HL-60 (cell line): Measurements from ENCODE around the gene SLC15A1.
A peak's percentile ranks its signal among the peaks of the same experiment; 100 is the strongest.

Experiments
- DNase-seq, 2 experiments: peaks; one replicate each; pipeline ENCODE4 v3.0.0-alpha.2; 2010 to 2020; ENCODE audit warnings: low read depth in 1 of 2, low spot score in 1 of 2
- H3K27ac ChIP-seq: fragments of 250-450 bp; sonication (Bioruptor Pico); replicated peaks from 2 replicates; pipeline ENCODE4 v1.5.1; 2020; ENCODE audit warnings: mild to moderate bottlenecking, moderate library complexity
- H3K27me3 ChIP-seq: fragments of 250-450 bp; sonication (Bioruptor Pico); 2 replicates; pipeline ENCODE4 v1.5.1; 2021; ENCODE audit warnings: mild to moderate bottlenecking, moderate library complexity; ENCODE audit not compliant: insufficient read depth, poor library complexity, severe bottlenecking
- H3K4me3 ChIP-seq: replicated peaks from 2 replicates; pipeline ENCODE4 v1.5.1; 2011; ENCODE audit warnings: mild to moderate bottlenecking, control low read depth, low read length; ENCODE audit not compliant: insufficient read depth
- GABPA ChIP-seq: IDR thresholded peaks from 2 replicates; pipeline ENCODE4 v1.6.1; 2012; ENCODE audit warnings: low read depth
- POLR2AphosphoS5 ChIP-seq: IDR thresholded peaks from 2 replicates; pipeline ENCODE4 v1.6.1; 2012; ENCODE audit warnings: low read depth
- SPI1 ChIP-seq: IDR thresholded peaks from 2 replicates; pipeline ENCODE4 v1.6.1; 2012; ENCODE audit warnings: low read depth, mild to moderate bottlenecking, borderline replicate concordance
- TF ChIP-seq, protein P1 (sequence below): IDR thresholded peaks from one replicate; pipeline ENCODE4 v1.5.1; 2011; ENCODE audit warnings: low read length, control low read depth, inconsistent platforms; ENCODE audit not compliant: insufficient read depth
- TF ChIP-seq, protein P2 (sequence below): IDR thresholded peaks from 2 replicates; pipeline ENCODE4 v1.6.1; 2012; ENCODE audit warnings: low read depth; ENCODE audit not compliant: insufficient replicate concordance

SLC15A1 gene

DNA sequence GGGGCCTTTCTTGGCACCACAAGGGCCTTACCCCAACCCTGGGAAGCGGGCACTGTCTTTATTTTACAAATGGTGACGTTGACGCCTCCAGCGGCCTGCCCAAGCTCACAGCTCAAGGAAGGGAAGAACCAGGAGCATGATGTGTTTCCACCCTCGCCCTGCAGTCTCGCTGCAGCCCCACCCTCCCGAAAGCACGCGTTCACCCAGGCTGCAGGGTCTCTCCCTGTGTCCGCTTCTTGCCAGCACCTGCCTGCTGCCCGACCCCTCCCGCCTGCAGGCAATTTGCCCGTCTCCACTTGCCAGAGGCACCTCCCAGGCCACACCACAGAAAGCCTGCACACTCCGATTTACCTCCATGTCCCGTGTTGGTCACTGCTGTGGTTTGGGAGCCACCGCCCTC is 76.6 kb downstream of the SLC15A1 start:
- no peak for TF ChIP-seq GABPA
- TF ChIP-seq POLR2AphosphoS5, result no peak
- TF ChIP-seq, protein P1, sequence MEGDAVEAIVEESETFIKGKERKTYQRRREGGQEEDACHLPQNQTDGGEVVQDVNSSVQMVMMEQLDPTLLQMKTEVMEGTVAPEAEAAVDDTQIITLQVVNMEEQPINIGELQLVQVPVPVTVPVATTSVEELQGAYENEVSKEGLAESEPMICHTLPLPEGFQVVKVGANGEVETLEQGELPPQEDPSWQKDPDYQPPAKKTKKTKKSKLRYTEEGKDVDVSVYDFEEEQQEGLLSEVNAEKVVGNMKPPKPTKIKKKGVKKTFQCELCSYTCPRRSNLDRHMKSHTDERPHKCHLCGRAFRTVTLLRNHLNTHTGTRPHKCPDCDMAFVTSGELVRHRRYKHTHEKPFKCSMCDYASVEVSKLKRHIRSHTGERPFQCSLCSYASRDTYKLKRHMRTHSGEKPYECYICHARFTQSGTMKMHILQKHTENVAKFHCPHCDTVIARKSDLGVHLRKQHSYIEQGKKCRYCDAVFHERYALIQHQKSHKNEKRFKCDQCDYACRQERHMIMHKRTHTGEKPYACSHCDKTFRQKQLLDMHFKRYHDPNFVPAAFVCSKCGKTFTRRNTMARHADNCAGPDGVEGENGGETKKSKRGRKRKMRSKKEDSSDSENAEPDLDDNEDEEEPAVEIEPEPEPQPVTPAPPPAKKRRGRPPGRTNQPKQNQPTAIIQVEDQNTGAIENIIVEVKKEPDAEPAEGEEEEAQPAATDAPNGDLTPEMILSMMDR, result no peak
- no peak for TF ChIP-seq SPI1
- TF ChIP-seq, protein P2, sequence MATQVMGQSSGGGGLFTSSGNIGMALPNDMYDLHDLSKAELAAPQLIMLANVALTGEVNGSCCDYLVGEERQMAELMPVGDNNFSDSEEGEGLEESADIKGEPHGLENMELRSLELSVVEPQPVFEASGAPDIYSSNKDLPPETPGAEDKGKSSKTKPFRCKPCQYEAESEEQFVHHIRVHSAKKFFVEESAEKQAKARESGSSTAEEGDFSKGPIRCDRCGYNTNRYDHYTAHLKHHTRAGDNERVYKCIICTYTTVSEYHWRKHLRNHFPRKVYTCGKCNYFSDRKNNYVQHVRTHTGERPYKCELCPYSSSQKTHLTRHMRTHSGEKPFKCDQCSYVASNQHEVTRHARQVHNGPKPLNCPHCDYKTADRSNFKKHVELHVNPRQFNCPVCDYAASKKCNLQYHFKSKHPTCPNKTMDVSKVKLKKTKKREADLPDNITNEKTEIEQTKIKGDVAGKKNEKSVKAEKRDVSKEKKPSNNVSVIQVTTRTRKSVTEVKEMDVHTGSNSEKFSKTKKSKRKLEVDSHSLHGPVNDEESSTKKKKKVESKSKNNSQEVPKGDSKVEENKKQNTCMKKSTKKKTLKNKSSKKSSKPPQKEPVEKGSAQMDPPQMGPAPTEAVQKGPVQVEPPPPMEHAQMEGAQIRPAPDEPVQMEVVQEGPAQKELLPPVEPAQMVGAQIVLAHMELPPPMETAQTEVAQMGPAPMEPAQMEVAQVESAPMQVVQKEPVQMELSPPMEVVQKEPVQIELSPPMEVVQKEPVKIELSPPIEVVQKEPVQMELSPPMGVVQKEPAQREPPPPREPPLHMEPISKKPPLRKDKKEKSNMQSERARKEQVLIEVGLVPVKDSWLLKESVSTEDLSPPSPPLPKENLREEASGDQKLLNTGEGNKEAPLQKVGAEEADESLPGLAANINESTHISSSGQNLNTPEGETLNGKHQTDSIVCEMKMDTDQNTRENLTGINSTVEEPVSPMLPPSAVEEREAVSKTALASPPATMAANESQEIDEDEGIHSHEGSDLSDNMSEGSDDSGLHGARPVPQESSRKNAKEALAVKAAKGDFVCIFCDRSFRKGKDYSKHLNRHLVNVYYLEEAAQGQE, result no peak
- no peak for DNase-seq
- Histone ChIP-seq H3K27me3 (no peaks in the 10 kb centered on the region), H3K4me3 (no peak overlapping the region), H3K27ac (no peak overlapping the region)

GRCh38 chr13:98675066-98675465 is 77.4 kb downstream of the SLC15A1 start:
- TF ChIP-seq SPI1 (no peak), POLR2AphosphoS5 (no peak), GABPA (no peak)
- TF ChIP-seq, protein P2, result no peak
- TF ChIP-seq, protein P1, result no peak
- no peak for DNase-seq
- Histone ChIP-seq H3K27ac (no peak overlapping the region), H3K4me3 (no peak overlapping the region), H3K27me3 (peaks cover under 1% of the 10 kb centered on the region)

DNA sequence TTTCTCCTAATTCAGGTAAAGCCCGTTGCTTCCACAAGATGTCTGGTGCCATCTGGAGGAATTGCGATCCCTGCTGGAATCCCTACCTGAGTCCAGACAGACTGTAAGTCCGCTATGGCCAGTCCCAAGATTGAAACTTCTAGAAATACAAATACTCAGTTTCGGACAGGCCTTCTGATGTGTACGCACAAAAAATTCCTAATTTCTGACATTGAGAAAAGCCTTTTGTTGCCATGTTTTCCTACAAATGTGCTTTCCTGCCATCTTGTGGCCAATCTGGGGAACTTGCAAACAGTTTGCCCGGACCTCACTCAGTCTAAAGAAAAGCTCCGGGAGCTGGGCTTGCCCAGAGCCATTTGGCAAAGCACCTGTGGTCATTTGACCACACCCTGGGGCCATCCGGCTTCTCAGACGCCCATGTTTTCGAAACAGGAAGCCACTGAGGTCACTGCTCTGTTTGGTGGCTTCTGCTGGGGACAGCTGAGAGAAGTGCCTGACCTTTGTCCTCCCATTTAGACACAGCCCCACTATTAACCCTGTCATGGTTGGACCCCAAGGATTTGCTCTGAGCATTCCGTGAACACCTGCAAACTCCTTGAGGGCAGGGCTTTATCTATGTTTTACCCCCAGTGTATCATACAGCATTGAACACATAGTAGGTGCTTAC is 79.4 kb downstream of the SLC15A1 start:
- TF ChIP-seq, protein P2, result no peak
- no peak for TF ChIP-seq POLR2AphosphoS5
- TF ChIP-seq, protein P1, result peak; percentile 62
- no peak for TF ChIP-seq GABPA
- no peak for TF ChIP-seq SPI1
- Histone ChIP-seq H3K27me3 (peaks cover 2% of the 10 kb centered on the region), H3K4me3 (no peak overlapping the region), H3K27ac (no peak overlapping the region)
- DNase-seq, result peak; percentile 3 to 65
